HG03060 (cell line): ENCODE measurements around the gene KRTAP5-11.
"Not testable (repeated sequence)": the region's sequence is repeated elsewhere in the genome, so short reads cannot be mapped to it uniquely, and the experiment has no call there.

Source experiments
- ATAC-seq: cut with Tn5 transposase; IDR thresholded peaks from one replicate; pipeline ENCODE4 v1.9.1; 2021; ENCODE audit warnings: low read depth, moderate number of reproducible peaks; ENCODE audit not compliant: unreplicated experiment

Gene KRTAP5-11

GRCh38 chr11:71582969-71583368, 294 bp upstream of the KRTAP5-11 start:
- ATAC-seq: not testable (repeated sequence)

- ATAC-seq: no peak
Measured at GRCh38 chr11:71581826-71582225, 849 bp downstream of the KRTAP5-11 start.

DNA sequence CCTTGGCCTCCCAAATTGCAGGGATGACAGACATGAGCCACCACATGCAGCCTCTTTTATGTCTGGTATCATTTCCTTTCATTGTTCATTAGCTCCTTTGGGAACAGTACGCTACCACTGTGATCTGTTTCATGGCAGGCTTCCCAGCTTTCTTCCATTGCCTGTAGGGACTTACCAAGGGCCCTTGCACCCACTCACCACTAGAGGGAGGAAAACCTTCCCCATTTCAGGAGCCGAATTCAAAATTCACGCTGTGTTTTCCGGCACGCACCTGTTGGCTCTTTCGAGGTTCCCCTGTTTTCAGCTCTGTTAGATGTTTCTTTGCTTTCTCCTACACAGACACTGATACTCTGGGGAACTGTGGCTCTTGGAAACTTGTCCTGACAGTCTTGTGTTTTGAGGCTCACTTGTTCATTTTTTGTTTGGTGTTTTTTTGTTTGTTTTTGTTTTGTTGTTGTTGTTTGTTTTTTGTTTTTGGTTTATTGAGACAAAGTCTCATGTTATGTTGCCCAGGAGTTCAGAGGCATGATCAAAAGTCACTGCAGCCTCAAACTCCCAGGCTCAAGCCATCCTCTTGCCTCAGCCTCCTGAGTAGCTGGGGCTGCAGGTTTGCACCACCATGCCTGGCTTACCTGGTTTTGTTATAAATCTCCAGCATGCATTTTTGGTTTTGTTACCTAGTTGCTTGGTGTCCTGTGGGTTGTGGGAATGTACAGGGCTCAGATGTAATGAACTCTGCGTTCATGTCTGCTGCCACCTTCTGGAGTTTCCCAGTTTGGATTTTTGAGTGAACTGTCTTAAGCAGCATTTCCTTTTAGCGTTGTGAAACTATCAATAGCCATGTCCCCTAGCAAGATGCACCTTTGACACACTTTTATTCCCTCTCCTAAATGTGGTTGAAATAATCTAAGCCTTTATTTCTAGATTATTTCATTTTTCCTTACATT, 2.3 kb downstream of the KRTAP5-11 start:
- ATAC-seq: no peak

GRCh38 chr11:71579513-71579912, 3.2 kb downstream of the KRTAP5-11 start:
- ATAC-seq: not testable (repeated sequence)

GRCh38 chr11:71577469-71578004, 5.1 kb downstream of the KRTAP5-11 start:
- ATAC-seq: no peak

- not testable (repeated sequence) for ATAC-seq
Measured at GRCh38 chr11:71576688-71577465, 5.8 kb downstream of the KRTAP5-11 start.

DNA sequence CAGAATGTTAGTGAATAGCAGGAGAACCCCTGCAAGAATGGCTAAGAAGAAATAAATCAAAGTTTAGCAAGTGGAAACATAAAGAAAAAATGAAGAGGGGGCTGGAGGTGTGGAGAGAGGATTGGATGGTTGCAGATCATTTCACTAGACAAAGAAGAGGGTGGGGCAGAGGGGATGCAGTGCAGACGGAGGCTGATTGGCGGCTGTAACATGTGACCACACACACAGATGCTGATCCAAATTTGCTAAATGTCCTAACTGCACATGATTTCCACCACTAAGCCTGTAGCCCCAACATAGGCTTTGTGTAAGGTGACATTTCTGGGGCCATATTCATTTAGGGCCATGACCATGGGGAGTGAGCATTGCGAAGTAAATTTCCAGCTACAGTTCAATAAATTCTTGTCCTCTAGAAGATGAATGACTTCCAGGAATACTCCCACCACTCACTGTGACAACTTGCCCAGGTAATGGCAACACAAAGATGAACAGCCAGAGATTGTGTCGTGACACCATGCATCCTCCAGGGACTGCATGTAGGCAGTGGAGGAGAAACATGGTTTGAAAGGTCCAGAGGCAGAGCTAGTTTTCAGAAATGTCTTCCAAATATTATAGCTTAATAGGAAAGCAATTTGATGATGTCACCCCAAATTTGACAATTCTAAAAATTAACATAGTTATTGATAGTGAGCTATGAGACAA, 6.8 kb downstream of the KRTAP5-11 start:
- no peak for ATAC-seq

GRCh38 chr11:71574418-71574817, 8.3 kb downstream of the KRTAP5-11 start:
- no peak for ATAC-seq

DNA sequence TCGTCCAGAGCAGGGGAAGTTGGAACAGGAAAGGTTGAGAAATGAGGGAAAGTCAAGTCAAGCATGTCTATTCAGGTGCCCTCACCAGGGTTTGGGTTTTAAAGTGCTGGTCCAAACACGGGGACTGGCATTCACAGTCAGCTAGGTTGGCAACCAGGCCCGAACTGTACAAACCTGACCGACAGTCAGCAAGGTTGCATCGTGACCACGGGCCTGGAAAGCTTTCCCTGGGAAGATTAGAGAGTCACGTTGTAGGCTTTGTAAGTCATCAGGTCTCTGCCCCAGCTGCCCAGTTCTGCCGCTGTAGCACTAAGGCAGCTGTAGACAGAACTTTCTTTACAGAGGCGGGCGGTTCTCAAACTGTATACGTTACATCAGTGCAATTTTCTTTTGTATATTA, 9.9 kb downstream of the KRTAP5-11 start:
- no peak for ATAC-seq

DNA sequence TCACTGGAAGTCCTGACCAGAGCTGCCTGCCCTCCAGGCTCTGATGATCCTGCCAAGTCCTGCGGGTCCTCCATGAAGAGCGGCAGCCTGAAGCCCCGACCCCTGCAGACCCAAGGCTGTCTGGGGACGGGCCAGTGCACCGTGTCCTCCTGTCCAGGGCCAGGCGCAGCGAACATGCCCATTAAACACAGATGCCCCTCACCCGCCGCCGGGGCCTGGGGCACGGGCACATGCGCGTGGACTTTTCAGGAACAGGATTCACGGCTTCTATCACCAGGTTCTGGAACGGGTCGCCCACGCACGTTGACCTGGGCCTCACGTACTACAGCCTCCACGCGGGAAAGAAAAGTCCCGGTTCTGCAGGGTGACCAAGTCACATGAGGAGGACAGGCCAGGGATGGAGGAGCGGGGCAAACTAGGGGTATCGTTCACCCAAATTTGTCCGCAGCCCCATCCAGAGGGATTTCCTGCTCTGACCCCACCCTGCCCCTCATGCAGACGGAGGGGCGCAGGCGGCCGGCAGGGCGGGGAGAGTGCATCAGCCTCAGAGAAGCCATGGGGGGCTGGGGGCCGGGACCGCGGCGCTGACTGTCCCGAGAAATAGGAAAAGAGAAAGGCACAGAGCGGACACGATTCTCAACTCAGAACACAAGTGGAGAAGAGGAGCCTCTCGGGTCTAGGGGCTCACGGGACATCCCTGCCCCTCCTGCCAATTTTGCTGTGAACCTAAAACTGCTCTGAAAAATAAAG, 11.4 kb downstream of the KRTAP5-11 start:
- ATAC-seq: not testable (repeated sequence)

DNA sequence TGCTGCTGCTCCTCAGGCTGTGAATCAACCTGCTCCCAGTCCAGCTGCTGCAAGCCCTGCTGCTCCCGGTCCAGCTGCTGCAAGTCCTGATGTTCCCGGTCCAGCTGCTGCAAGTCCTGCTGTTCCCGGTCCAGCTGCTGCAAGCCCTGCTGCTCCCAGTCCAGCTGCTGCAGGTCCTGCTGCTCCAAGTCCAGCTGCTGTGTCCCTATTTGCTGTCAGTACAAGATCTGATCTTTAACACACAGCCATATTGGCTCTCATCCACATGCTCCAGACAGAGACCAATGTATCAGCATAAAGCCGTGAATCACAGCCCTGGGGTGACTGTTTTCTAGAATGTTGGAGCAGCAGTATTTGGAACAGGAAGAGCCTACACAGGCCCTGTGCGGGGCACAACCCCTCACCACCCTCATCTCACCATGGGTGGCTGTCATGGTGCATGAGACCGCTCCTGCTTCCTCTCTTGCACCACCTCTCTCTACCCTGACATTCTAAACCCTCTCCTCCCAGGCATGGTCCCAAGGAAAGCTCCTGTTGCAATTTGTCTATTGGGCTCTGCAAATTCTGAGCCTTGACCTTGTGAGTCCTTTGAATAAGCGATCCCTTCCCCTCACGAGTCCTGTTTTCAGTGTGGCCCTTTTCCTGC, 13.8 kb downstream of the KRTAP5-11 start:
- ATAC-seq: no peak

- ATAC-seq: not testable (repeated sequence)
Measured at GRCh38 chr11:71567633-71568032, 15.0 kb downstream of the KRTAP5-11 start.

GRCh38 chr11:71566626-71567599, 15.8 kb downstream of the KRTAP5-11 start:
- ATAC-seq: not testable (repeated sequence)

DNA sequence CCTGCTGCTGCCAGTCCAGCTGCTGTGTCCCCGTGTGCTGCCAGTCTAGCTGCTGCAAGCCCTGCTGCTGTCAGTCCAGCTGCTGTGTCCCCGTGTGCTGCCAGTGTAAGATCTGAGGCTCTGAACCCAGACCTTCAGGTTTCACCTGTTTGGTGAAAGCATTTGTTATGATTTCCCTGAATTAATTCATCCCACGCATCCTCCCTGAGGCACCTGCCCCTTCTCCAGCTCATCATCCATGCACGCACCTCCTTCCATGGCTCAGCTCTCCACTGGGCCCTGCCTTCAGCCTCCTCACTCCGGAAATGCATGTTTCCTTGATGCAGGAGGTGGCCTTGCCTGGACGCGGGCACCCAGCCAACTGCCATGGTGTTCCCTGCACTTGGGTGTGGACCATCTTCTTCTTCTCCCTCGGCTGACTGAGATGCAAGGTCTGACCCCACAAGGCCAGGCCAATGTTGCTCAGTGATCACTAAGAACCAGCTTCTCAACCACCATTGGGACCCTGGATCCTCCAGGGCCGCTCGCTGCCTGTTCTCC, 16.5 kb downstream of the KRTAP5-11 start:
- ATAC-seq: no peak

- ATAC-seq: no peak
Measured at GRCh38 chr11:71565263-71565662, 17.4 kb downstream of the KRTAP5-11 start, which contains the start of gene KRTAP5-10. Gene KRTAP5-10, plus strand, starts transcription at chr11:71565563. Its CDS starts 25 bp downstream, at chr11:71565588.

DNA sequence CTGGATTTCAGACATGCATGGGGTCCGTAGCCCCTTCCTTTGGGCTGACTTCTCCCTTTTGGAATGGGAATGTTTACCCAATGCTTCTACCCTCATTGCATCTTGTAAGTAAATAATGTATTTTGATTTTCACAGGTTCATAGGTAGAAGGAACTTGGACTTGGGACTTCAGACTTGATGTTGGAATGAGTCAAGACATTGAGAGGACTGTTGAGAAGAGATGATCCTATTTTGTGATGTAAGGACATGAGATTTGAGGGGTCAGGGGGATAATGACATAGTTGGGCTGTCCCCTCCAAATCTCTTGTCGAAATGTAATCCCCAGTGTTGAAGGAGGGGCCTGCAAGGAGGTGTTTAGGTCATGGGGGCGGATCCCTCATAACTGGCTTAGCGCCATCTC, 18.2 kb downstream of the KRTAP5-11 start:
- no peak for ATAC-seq

DNA sequence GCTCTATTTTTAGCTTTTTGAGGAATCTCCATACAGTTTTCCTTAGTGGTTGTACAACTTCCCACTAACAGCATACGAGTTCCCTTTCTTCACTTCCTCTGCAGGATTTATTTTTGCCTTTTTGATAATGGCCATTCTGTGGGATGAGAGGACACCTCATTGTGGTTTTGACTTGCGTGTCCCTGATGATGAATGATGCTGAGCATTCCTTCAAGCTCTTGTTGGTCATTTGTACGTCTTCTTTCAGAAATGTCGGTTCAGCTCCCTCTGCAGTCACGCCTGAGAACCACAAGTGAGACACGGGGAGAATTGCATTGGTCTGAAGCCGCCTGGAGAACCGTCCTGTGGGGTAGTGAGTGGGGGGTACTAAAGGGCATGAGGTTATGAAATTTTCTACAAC, 19.3 kb downstream of the KRTAP5-11 start:
- no peak for ATAC-seq

DNA sequence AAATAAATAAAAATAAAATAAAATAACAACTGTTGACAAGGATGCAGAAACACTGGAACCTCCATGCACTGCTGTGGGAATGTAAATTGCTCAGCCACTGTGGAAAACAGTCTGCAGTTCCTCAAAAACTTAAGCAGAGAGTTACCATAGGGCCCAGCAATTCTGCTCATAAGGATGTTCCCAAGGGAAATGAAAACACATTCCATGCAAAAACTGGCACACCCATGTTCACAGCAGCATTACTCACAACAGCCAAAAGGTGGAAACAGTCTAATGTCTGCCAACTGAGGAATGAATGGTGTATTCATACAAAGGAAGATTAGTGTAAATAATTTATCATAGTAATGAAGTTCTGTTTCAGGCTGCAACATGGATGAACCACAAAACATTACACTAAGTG, 20.6 kb downstream of the KRTAP5-11 start:
- ATAC-seq: no peak
